ENCODE results near the gene TNFRSF14.
"Not testable (repeated sequence)": the region's sequence is repeated elsewhere in the genome, so short reads cannot be mapped to it uniquely, and the experiment has no call there.

TNFRSF14 gene

GRCh38 chr1:2554621-2555387, 1.4 kb upstream of the TNFRSF14 start:
- FAIRE-seq = no peak

DNA sequence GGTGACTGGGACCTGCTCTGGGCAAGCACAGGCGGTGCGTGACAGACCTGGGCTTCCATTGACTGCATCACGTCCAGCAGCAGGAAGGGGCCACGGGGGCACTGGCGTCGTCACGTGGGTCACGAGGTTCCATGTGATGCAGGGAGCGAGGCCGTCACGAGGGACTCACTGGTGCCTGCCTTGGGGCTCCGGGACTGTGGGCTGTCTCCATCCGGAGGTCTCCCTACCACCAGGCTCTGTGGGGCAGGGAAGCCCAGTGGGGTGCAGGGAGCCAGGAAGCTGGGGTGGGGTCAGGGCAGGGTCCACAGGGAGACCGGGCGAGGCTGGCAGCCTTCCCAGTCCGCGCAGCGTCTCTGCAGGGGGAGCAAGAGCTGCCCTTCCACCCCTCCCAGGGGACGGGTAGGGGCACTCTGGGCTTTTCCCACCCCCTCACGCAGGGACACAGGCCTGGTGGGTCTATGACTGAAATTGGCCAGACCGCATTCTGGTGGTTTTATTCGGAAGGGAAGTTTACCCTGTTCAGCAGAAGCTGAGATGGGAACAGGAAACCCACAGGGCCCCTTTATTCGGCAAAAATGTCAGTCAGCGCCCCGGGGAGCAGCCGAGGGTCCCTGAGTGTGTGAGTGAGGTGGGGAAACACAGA, 416 bp upstream of the TNFRSF14 start:
- no peak for FAIRE-seq

DNA sequence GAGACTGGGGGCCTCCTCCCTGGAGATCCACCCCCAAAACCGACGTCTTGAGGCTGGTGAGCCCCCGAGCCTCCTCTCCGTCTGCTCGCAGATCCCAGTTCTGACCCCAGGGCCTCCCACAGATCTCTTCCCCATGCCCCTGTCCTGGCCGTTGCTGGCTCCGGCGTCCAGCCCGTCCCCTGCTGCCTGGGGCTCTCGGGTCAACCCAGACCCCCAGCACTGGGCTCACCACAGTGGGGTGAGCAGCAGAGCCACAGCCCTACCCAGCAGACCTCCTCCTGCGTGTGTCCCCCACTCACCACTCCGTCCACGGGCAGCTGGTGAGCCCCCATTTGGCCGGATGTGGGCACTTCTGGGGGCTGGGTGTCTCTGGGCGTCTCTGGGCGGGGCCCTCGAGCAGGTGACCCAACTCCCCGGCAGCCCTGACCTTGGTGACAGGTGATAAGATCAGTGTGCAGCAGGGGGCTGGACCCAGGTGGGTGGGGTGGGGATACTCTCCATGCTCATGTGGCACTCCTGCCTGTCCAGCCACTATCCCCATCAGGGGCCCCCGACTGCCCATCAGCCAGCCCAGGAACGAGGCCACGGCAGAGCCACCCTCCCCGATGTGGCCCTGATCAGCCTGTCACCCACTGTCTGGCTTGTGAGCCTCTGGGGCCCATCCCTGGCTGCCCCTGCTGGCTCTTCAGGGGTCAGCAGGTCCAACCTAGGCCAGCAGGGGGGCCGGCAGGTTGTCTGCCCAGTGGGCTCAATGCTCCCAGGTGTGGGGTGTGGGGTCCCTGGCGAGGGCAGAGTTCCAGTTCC, 709 bp downstream of the TNFRSF14 start:
- FAIRE-seq = no peak

DNA sequence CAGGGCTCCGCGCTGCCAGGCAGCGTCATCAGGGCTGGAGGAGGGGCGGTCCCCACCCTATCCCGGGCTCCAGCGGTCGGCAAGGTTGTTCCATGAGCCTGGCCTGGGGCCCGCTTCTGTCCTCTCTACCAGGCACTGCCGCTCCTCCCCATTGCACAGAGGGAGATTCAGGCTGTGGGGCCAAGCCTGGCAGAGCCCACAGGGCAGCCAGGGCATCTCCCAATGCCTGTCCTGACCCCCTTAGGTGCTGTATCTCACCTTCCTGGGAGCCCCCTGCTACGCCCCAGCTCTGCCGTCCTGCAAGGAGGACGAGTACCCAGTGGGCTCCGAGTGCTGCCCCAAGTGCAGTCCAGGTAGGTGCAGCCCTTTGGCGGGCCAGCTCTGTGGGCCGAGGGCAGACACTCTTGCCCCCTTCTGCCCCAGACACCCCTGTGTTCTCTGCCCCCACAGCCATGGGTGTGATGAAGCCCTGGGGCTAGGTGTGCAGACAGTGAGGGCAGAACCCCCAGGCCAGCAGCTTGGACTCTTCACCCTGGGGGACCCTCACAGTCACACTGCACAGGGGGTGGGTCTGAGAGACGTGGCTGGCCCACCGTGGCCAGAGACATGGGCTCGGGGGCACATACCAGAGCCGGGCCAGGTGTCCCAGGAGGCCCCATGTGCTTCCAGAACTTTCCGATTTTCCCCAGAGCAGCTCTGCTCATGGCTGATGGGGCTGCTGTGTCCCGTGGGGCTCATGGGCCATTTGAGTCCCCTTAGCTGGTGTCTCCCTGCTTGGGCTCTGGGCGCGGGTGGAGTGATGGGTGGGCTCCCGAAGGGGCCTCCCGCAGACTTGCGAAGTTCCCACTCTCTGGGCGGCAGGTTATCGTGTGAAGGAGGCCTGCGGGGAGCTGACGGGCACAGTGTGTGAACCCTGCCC, 1.6 kb downstream of the TNFRSF14 start:
- no peak for FAIRE-seq

DNA sequence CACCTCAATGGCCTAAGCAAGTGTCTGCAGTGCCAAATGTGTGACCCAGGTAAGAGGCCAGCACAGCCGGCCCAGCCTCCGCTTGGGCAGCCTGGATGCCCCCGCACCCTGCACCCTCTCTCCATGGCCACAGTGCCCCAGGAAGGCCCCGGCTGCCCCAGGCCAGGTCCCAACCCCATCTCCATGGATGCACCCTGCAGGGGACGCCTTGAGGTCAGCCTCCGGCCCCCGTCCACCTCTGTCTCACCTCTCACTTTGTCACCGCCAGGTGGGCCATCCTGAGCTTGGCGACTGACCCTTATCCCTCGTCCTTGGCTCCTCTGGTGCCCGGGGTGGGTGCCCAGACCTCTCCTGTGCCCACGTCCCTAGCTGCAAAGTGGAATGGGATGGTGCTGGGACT, 2.2 kb downstream of the TNFRSF14 start:
- FAIRE-seq = no peak

DNA sequence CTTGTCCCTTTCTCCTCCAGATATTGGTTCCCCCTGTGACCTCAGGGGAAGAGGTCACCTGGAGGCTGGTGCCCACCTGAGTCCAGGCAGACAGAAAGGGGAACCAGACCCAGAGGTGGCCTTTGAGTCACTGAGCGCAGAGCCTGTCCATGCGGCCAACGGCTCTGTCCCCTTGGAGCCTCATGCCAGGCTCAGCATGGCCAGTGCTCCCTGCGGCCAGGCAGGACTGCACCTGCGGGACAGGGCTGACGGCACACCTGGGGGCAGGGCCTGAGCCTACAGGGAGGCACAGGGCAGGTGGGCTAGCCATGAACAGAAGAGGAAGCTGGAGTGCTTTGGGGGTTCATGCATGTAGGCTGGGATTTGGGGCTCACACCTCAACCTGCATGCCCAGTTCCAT, 2.7 kb downstream of the TNFRSF14 start:
- FAIRE-seq = no peak

GRCh38 chr1:2559509-2560298, 3.5 kb downstream of the TNFRSF14 start:
- FAIRE-seq = no peak

- FAIRE-seq = no peak
Observed at GRCh38 chr1:2560299-2561073, 4.3 kb downstream of the TNFRSF14 start.

- FAIRE-seq = no peak
Observed at GRCh38 chr1:2561446-2561845, 5.3 kb downstream of the TNFRSF14 start.

DNA sequence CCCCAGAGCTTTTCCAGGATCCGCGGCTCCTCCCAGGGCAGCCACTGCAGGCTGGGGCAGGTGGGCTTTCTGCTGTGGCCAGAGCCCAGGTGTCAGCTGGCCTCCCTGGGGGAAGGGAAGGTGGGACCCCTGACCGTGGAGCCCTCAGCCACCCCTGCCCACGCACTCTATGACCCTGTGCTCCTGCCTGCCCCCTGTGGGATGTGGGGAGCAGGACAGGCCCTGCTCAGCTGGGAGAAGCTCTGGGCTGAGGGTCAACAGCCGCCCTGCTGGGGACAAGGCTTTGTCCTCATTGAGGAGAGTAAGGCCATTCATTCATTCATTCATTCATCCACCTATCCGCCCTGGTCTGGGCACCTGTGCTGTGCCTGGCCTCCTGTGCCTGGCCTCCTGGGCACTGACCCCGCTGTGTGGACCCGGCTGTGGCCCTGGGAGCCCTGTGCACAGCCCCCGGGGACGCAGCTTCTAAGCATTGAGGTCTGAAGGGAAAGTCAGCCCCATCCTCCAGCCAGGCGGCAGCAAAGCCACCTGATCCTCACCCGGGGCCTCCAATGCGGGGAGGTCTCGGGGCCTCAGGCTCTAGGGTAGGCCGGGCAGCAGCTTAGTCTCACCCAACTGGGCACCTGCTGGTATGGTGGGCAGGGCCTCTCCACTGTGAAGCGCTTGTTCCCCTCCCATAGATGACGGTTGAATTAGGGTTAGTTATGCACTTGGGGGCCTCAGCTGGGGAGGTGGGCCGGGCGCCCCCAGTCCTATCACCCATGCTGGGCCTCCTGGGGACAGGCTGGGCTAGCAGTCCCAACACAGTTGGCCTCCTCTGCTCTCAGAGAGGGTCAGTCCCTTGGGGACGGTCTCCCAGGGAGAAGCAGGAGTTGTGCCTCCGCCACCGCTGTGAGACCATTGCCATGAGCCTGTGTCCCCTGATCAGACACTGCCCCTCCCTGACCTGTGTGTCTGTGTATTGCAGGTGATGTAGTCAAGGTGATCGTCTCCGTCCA, 6.0 kb downstream of the TNFRSF14 start:
- FAIRE-seq = no peak

DNA sequence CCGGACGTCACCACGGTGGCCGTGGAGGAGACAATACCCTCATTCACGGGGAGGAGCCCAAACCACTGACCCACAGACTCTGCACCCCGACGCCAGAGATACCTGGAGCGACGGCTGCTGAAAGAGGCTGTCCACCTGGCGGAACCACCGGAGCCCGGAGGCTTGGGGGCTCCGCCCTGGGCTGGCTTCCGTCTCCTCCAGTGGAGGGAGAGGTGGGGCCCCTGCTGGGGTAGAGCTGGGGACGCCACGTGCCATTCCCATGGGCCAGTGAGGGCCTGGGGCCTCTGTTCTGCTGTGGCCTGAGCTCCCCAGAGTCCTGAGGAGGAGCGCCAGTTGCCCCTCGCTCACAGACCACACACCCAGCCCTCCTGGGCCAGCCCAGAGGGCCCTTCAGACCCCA, 7.0 kb downstream of the TNFRSF14 start:
- FAIRE-seq = no peak

- no peak for FAIRE-seq
Observed at GRCh38 chr1:2564006-2564814, 8.0 kb downstream of the TNFRSF14 start.

DNA sequence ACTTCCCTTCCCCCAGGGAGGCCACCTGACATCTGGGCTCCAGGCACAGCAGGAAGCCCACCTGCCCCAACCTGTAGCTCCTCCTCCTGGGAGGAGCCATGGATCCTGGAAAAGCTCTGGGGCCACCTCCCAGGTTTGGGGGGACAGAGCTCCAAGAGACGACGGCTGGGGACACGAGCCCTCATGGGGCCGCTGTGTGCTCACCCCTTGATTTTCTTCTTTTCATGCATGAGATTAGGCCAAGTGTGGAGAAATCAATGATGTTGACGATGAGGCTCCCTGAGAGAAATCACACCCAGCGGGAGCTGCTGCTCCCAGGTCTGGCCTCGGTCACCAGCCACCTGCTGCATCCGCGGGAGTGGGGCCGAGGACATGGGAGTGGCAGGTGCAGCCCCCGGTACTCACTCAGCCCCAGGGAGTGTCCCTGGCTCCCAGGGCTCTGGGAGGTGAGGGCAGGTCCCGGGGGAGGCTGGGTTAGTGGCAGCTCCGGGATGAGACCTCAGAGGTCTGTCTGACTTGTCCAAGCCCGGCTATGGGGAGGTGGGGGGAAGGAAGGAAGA, 8.7 kb downstream of the TNFRSF14 start:
- FAIRE-seq = no peak

- no peak for FAIRE-seq
Observed at GRCh38 chr1:2566101-2567045, 10.2 kb downstream of the TNFRSF14 start.

DNA sequence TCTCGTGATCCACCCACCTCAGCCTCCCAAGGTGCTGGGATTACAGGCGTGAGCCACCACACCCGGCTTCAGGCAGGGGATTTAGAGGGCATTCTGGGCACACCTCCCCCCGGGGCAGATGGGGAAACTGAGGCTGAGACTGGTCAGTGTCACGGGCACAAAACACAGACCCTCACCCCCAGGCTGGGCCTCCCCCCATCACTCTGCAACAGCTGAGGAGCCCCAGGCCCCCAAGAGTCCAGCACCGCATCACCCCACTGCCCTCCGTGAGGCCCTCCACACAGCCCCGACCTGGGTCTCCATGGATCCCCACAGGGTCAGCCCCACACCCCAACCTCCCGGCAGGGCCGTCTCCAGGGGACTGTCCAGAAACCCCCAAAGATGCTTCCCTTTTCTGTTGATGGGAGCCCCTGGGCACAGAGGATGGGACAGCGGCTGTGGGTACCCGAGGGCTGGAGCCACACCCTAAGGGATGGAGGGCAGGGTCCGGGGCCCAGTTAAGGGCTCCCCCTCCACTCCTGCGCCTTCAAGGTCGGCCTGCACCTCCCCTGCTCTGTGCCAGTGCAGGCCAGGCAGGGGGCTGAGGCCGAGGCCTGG, 11.0 kb downstream of the TNFRSF14 start:
- no peak for FAIRE-seq

GRCh38 chr1:2568187-2568816, 12.1 kb downstream of the TNFRSF14 start:
- not testable (repeated sequence) for FAIRE-seq
